ENCODE results near the gene SCAMP5. TPM values are rescaled to one million over a fixed set of nuclear protein-coding genes. Genes with fewer than 3 reads are reported as not detected.

SCAMP5 gene
- polyA plus RNA-seq, 1 donor (not counting 4 experiments of a cell fraction or from before 2014, with no cell fraction given): 1.9 TPM

- DNase-seq (ENCODE audit: low read depth, low spot score) (no peak), FAIRE-seq (no peak)
- H3K27ac ChIP-seq (ENCODE audit: control insufficient read depth, insufficient read depth, low read length): no peak overlapping the region
- peak overlapping the region; percentile 8 for H3K4me2 ChIP-seq (ENCODE audit: control insufficient read depth, extremely low read depth, insufficient read depth, low read depth, low read length)
- peaks cover 1 to 8% of the 10 kb centered on the region in 2 experiments for H3K36me3 ChIP-seq (ENCODE audit: control insufficient read depth in 2 of 2, extremely low read depth in 1 of 2, insufficient read depth in 2 of 2, low read length in 2 of 2)
- no peaks in the 10 kb centered on the region for H3K9me1 ChIP-seq (ENCODE audit: control insufficient read depth, extremely low read depth, insufficient read depth, low read length)
- H3K79me2 ChIP-seq (ENCODE audit: control insufficient read depth, insufficient read depth, low read length): peaks cover 8% of the 10 kb centered on the region
- H3K4me3 ChIP-seq (ENCODE audit: control insufficient read depth in 2 of 3, extremely low read depth in 1 of 3, insufficient read depth in 2 of 3, low read depth in 1 of 3, low read length in 3 of 3): no peak overlapping the region
- H2AFZ ChIP-seq (ENCODE audit: control insufficient read depth, low read length): peak overlapping the region; percentile 47
- H3K9ac ChIP-seq (ENCODE audit: control insufficient read depth, extremely low read depth, insufficient read depth, low read length): no peak overlapping the region
- no peaks in the 10 kb centered on the region for H3K9me3 ChIP-seq (ENCODE audit: control insufficient read depth, low read depth, low read length)
- dilution Hi-C loops (cut with MboI; ENCODE audit: extremely low pct_ligation_motif_present, low sequenced_read_pairs): no loop called here
- no peaks in the 10 kb centered on the region for H3K27me3 ChIP-seq (ENCODE audit: control insufficient read depth, extremely low read depth, insufficient read depth, low read length)
- TF ChIP-seq EZH2 (IDR thresholded peaks at IDR 0.05; ENCODE audit: low read length) (no peak), CTCF (optimal IDR thresholded peaks at IDR 0.05 in 1 of 3, IDR thresholded peaks at IDR 0.05 in 1 of 3, conservative IDR thresholded peaks at IDR 0.05 in 1 of 3; ENCODE audit: extremely low read depth in 1 of 3, insufficient read depth in 2 of 3, low read length in 3 of 3) (no peak)
- peaks cover 7% of the 10 kb centered on the region for H3K4me1 ChIP-seq (ENCODE audit: control insufficient read depth, extremely low read depth, insufficient read depth, low read length)
- no peaks in the 10 kb centered on the region for H4K20me1 ChIP-seq (ENCODE audit: control insufficient read depth, extremely low read depth, insufficient read depth, low read length)
Measured at GRCh38 chr15:75022783-75023180, 27.4 kb downstream of the SCAMP5 start.

GRCh38 chr15:75023181-75023871 lies 28.0 kb downstream of the SCAMP5 start, which contains the start of gene PPCDC:
Gene PPCDC, plus strand, starts transcription at chr15:75023590. Its CDS starts 4,729 bp downstream, at chr15:75028319.
- dilution Hi-C loops (cut with MboI; ENCODE audit: extremely low pct_ligation_motif_present, low sequenced_read_pairs): no loop called here
- no peaks in the 10 kb centered on the region for H3K9me3 ChIP-seq (ENCODE audit: control insufficient read depth, low read depth, low read length)
- H3K9ac ChIP-seq (ENCODE audit: control insufficient read depth, extremely low read depth, insufficient read depth, low read length): peak within 1 kb of the TSS; percentile 99
- H4K20me1 ChIP-seq (ENCODE audit: control insufficient read depth, extremely low read depth, insufficient read depth, low read length): no peaks in the 10 kb centered on the region
- H3K4me1 ChIP-seq (ENCODE audit: control insufficient read depth, extremely low read depth, insufficient read depth, low read length): peaks cover 7% of the 10 kb centered on the region
- no peaks in the 10 kb centered on the region for H3K9me1 ChIP-seq (ENCODE audit: control insufficient read depth, extremely low read depth, insufficient read depth, low read length)
- H3K4me2 ChIP-seq (ENCODE audit: control insufficient read depth, extremely low read depth, insufficient read depth, low read depth, low read length): peak within 1 kb of the TSS; percentile 76
- no peaks in the 10 kb centered on the region for H3K27me3 ChIP-seq (ENCODE audit: control insufficient read depth, extremely low read depth, insufficient read depth, low read length)
- peak within 1 kb of the TSS; percentile 67 to 94 (median 93) for H3K4me3 ChIP-seq (ENCODE audit: control insufficient read depth in 2 of 3, extremely low read depth in 1 of 3, insufficient read depth in 2 of 3, low read depth in 1 of 3, low read length in 3 of 3)
- peaks cover 8% of the 10 kb centered on the region for H3K79me2 ChIP-seq (ENCODE audit: control insufficient read depth, insufficient read depth, low read length)
- peaks cover 1 to 13% of the 10 kb centered on the region in 2 experiments for H3K36me3 ChIP-seq (ENCODE audit: control insufficient read depth in 2 of 2, extremely low read depth in 1 of 2, insufficient read depth in 2 of 2, low read length in 2 of 2)
- peak; percentile 68 for DNase-seq (ENCODE audit: low read depth, low spot score)
- H2AFZ ChIP-seq (ENCODE audit: control insufficient read depth, low read length): peak within 1 kb of the TSS; percentile 99
- peak; percentile 84 for FAIRE-seq
- peak within 1 kb of the TSS; percentile 94 for H3K27ac ChIP-seq (ENCODE audit: control insufficient read depth, insufficient read depth, low read length)
- no peak for TF ChIP-seq EZH2 (IDR thresholded peaks at IDR 0.05; ENCODE audit: low read length)
- no peak for TF ChIP-seq CTCF (optimal IDR thresholded peaks at IDR 0.05 in 1 of 3, IDR thresholded peaks at IDR 0.05 in 1 of 3, conservative IDR thresholded peaks at IDR 0.05 in 1 of 3; ENCODE audit: extremely low read depth in 1 of 3, insufficient read depth in 2 of 3, low read length in 3 of 3)

Data from keratinocyte (primary cell).